K562 (cell line): ENCODE data around the gene SPATS2L. TPM values are rescaled to one million over a fixed set of nuclear protein-coding genes. Genes with fewer than 3 reads are reported as not detected.

Experiments
- BCOR ChIP-seq: fragments of 450-650 bp; IDR thresholded peaks from 2 replicates; pipeline ENCODE4 v1.6.1; 2016
- CLOCK ChIP-seq: fragments of 250-450 bp; sonication (Bioruptor Pico); IDR thresholded peaks from 2 replicates; pipeline ENCODE4 v1.4.0; 2020; ENCODE audit warnings: mild to moderate bottlenecking, moderate library complexity, borderline replicate concordance
- CREBBP ChIP-seq: IDR thresholded peaks from one replicate; pipeline ENCODE4 v1.6.1; 2012; ENCODE audit warnings: low read depth, mild to moderate bottlenecking, control low read depth, inconsistent platforms, low read length
- RBM14 ChIP-seq: fragments of 200-400 bp; formaldehyde crosslinking; IDR thresholded peaks from 2 replicates; pipeline ENCODE4 v1.6.1; 2018; ENCODE audit warnings: low read depth, mild to moderate bottlenecking, low read length, moderate library complexity, borderline replicate concordance; ENCODE audit not compliant: insufficient read depth
- RBM25 ChIP-seq: fragments of 200-400 bp; formaldehyde crosslinking; IDR thresholded peaks from 2 replicates; pipeline ENCODE4 v1.6.1; 2018; ENCODE audit warnings: low read length, low read depth, moderate library complexity; ENCODE audit not compliant: severe bottlenecking
- ZMIZ1 ChIP-seq, 2 experiments: fragments of 150-350 bp in 1 of 2; IDR thresholded peaks; 2 replicates each; pipeline ENCODE4 v1.6.1; 2012 to 2016; ENCODE audit warnings: low read depth in 2 of 2, low read length in 2 of 2, mild to moderate bottlenecking in 1 of 2, moderate library complexity in 1 of 2
- polyA plus RNA-seq, 8 experiments: library from polyadenylated mRNA; depleted of rRNA in 4 of 8; stranded (reverse) in 5 of 8; unstranded in 3 of 8; fragments of >200 nt; fragmentation: Nextera tagmentation in 2 of 8; fragmentation: Illumina TruSeq in 1 of 8; extraction: Ambion mirVana in 2 of 8; extraction: Trizol in 1 of 8; gene quantifications; 2 replicates each; pipeline versions ENCODE4 v1.2.1 to v1.2.3, GENCODE V29; 2011 to 2014; ENCODE audit warnings: inconsistent platforms in 1 of 8, missing spikeins in 1 of 8
- total RNA-seq, 7 experiments: library from RNA; depleted of rRNA in 6 of 7; stranded (reverse); fragments of >200 nt in 6 of 7; fragmentation: Illumina TruSeq in 2 of 7; extraction: Trizol in 2 of 7; gene quantifications; 2 replicates each; pipeline versions ENCODE4 v1.2.1 to v1.2.3, GENCODE V29; 2011 to 2021; ENCODE audit warnings: low replicate concordance in 1 of 7

SPATS2L gene
- total and polyA plus RNA-seq, 9 of the 15 experiments (the other 6 are each of a cell fraction or from before 2014, with no cell fraction given), result 11.3 to 41.5 (median 24.9) TPM

GRCh38 chr2:200466425-200467418 is 160.2 kb downstream of the SPATS2L start (continued):
- TF ChIP-seq RBM25, result no peak
- TF ChIP-seq ZMIZ1 (IDR thresholded peaks at IDR 0.05; ENCODE audit: low read depth in 2 of 2, low read length in 2 of 2), result no peak
- TF ChIP-seq RBM14, result no peak
- no peak for TF ChIP-seq BCOR
- TF ChIP-seq CLOCK (CRISPR knock-in tag), result no peak
- TF ChIP-seq CREBBP, result no peak
